Nephron (organoid): ENCODE measurements around the gene PRR11.

Experiments
- H3K27ac Mint-ChIP-seq, 3 experiments: 2 replicates each; pipeline ENCODE4 v1.8.0; 2020; ENCODE audit warnings: mixed read lengths in 3 of 3, mild to moderate bottlenecking in 2 of 3, moderate library complexity in 1 of 3
- H3K27me3 Mint-ChIP-seq: 2 replicates; pipeline ENCODE4 v1.8.0; 2021; ENCODE audit warnings: low read depth, mild to moderate bottlenecking, moderate library complexity, mixed read lengths
- H3K36me3 Mint-ChIP-seq: 2 replicates; pipeline ENCODE4 v1.8.0; 2020; ENCODE audit warnings: low read depth, mixed read lengths
- H3K4me1 Mint-ChIP-seq: 2 replicates; pipeline ENCODE4 v1.8.0; 2020; ENCODE audit warnings: mixed read lengths
- H3K4me3 Mint-ChIP-seq, 3 experiments: 2 replicates each; pipeline ENCODE4 v1.8.0; 2020; ENCODE audit warnings: mild to moderate bottlenecking in 3 of 3, mixed read lengths in 3 of 3, moderate library complexity in 2 of 3
- H3K9me3 Mint-ChIP-seq: 2 replicates; pipeline ENCODE4 v1.8.0; 2020; ENCODE audit warnings: mixed read lengths
- CTCF ChIP-seq, 3 experiments: fragments of 200-600 bp; sonication (generic); IDR thresholded peaks; one replicate each; pipeline ENCODE4 v1.5.0; 2021; ENCODE audit warnings: antibody characterized with exemption in 3 of 3; ENCODE audit not compliant: unreplicated experiment in 3 of 3

Gene PRR11

DNA sequence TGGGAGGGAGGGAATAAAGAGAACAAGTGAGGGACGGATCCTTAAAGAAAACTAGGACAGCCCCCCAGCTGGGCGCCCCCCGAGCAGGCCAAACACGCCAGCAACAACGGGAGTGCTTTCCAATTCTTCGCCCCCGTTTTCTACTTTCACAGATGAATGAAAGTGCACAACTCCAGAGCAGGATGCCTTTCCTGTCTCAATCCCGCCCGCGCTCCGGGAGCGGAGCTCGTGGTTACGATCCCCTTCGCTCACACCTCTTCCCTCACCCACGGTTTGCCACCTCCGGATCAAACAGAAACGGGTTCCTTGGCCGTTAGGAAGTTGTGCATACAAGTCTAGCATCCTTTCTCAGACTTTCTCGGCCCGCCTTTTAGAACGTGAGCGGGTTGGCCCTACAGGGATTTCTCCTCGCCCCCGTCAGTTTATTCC, 1.2 kb upstream of the PRR11 start:
- H3K4me3 Mint-ChIP-seq, result no peak overlapping the region

GRCh38 chr17:59154721-59155438, 666 bp upstream of the PRR11 start, which contains the start of gene SKA2:
Gene SKA2 (minus strand): TSS chr17:59155186. CDS start chr17:59155163, 23 bp downstream.
- peaks cover under 1% of the 10 kb centered on the region for H3K36me3 Mint-ChIP-seq
- TF ChIP-seq CTCF (IDR thresholded peaks at IDR 0.05; ENCODE audit: unreplicated experiment in 3 of 3), result no peak
- H3K9me3 Mint-ChIP-seq, result no peaks in the 10 kb centered on the region
- no peaks in the 10 kb centered on the region for H3K27me3 Mint-ChIP-seq
- H3K4me3 Mint-ChIP-seq, result no peak within 1 kb of the TSS
- peaks cover 29% of the 10 kb centered on the region for H3K4me1 Mint-ChIP-seq
- H3K27ac Mint-ChIP-seq, result no peak within 1 kb of the TSS

More for the DNA sequence above, 1.2 kb upstream of the PRR11 start:
- Mint-ChIP-seq H3K36me3 (peaks cover 7% of the 10 kb centered on the region), H3K27me3 (no peaks in the 10 kb centered on the region), H3K4me1 (peaks cover 34% of the 10 kb centered on the region), H3K9me3 (no peaks in the 10 kb centered on the region), H3K27ac (no peak overlapping the region)
- no peak for TF ChIP-seq CTCF (IDR thresholded peaks at IDR 0.05; ENCODE audit: unreplicated experiment in 3 of 3)

GRCh38 chr17:59160157-59161025, 4.8 kb downstream of the PRR11 start:
- Mint-ChIP-seq H3K36me3 (no peaks in the 10 kb centered on the region), H3K4me1 (peaks cover 4% of the 10 kb centered on the region), H3K27me3 (no peaks in the 10 kb centered on the region), H3K27ac (no peak overlapping the region), H3K9me3 (no peaks in the 10 kb centered on the region), H3K4me3 (no peak overlapping the region)
- TF ChIP-seq CTCF (IDR thresholded peaks at IDR 0.05; ENCODE audit: unreplicated experiment in 3 of 3), result no peak

- TF ChIP-seq CTCF (IDR thresholded peaks at IDR 0.05; ENCODE audit: unreplicated experiment in 3 of 3), result no peak
- Mint-ChIP-seq H3K27me3 (no peaks in the 10 kb centered on the region), H3K27ac (no peak overlapping the region), H3K4me1 (peaks cover 4% of the 10 kb centered on the region), H3K4me3 (no peak overlapping the region), H3K36me3 (no peaks in the 10 kb centered on the region), H3K9me3 (no peaks in the 10 kb centered on the region)
Measured at GRCh38 chr17:59161477-59161876, 5.9 kb downstream of the PRR11 start.

GRCh38 chr17:59165933-59166342, 10.4 kb downstream of the PRR11 start:
- Mint-ChIP-seq H3K27me3 (no peaks in the 10 kb centered on the region), H3K4me3 (no peak overlapping the region), H3K36me3 (peaks cover 5% of the 10 kb centered on the region), H3K9me3 (no peaks in the 10 kb centered on the region), H3K4me1 (no peaks in the 10 kb centered on the region), H3K27ac (peak overlapping the region; percentile 48 to 72 (median 65))
- peak; percentile 45 to 51 (median 48) for TF ChIP-seq CTCF (IDR thresholded peaks at IDR 0.05; ENCODE audit: unreplicated experiment in 3 of 3)
